Stimulated activated CD8-positive, alpha-beta memory T cell treated with anti-CD3 and anti-CD28 coated beads, Interleukin-7, amount 100 ng/mL, for 4 hours (primary cell): ENCODE results near the gene GREB1L.

ENCODE experiments used
- DNase-seq, 2 donors: peaks; one replicate each; pipeline ENCODE4 v3.0.0-alpha.2; 2020; ENCODE audit warnings: low read depth in 2 of 2

The GREB1L gene

DNA sequence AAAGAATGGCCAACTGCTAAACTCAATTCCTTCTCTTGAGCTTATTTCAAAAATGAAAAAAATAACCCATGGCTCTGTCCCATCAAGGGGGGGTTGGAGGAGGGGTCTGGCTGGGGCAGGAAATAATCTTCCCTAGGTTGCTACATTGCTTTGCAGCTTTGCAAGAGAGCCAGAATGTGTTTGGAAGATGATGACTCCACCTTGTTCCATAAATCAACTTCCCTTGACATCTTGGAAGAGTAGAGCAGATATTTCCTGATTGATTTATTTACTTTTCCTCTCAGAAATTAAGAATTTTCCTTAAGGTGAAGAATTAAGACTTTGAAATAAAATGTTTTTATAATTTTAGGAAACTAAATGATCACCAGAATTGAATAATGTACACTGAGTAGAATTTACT, 317.2 kb downstream of the GREB1L start:
- DNase-seq: no peak

DNA sequence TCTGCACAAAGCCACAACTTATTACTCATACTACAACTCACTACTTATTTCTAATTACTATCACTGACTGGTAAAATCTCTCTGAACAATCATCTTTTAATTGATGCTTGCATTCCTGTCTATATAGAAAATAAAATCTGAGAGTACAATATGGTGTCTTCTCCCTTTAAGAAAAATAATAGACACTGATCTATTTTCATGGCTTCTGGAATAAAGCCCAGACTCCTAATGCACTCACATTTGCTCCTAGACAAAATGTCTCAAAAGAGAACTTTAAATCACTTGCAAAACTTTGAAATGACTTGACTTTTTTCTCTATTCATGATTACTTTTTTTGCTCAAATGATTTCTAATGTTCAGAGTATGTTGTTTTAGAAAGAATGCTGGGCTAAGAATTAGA, 329.7 kb downstream of the GREB1L start:
- DNase-seq: no peak
